D721Med (cell line): ENCODE results near the gene PTPRS.

Experiments
- DNase-seq: peaks from one replicate; pipeline ENCODE4 v3.0.0; 2011; ENCODE audit warnings: low spot score; ENCODE audit not compliant: insufficient read length
- FAIRE-seq: peaks from 2 replicates; lab custom pipeline; 2011; peaks lifted over from hg19 to GRCh38; lab: Jason Lieb, UNC
- CTCF ChIP-seq: IDR thresholded peaks from 2 replicates; pipeline ENCODE4 v1.5.1; 2012; ENCODE audit warnings: mild to moderate bottlenecking, control low read depth; ENCODE audit not compliant: insufficient read depth; ENCODE audit errors: missing control alignments

PTPRS gene

GRCh38 chr19:5361407-5361806 lies 20.8 kb upstream of the PTPRS start:
- DNase-seq (no peak), FAIRE-seq (no peak)
- TF ChIP-seq CTCF: no peak

- TF ChIP-seq CTCF: no peak
- no peak for FAIRE-seq
- DNase-seq: no peak
These were observed 19.6 kb upstream of the PTPRS start for GRCh38 chr19:5360003-5360780.

- DNase-seq: no peak
- TF ChIP-seq CTCF: no peak
- no peak for FAIRE-seq
These were observed 17.7 kb upstream of the PTPRS start for GRCh38 chr19:5358173-5358800.

DNA sequence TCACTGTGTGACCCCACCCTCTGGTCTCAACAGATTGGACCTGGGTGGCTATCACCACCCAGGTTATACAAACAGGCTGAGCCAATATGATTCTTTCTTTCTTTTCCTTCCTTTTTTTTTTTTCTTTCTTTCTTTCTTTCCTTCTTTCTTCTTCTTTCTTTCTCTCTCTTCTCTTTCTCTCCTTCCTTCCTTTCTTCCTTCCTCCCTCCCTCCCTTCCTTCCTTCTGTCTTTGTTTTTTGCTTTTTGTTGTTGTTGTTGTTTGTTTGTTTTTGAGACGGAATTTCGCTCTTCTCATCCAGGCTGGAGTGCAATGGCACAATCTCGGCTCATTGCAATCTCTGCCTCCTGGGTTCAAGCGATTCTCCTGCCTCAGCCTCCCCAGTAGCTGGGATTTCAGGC lies 17.0 kb upstream of the PTPRS start:
- DNase-seq (no peak), FAIRE-seq (no peak)
- no peak for TF ChIP-seq CTCF

- no peak for TF ChIP-seq CTCF
- no peak for FAIRE-seq
- no peak for DNase-seq
These were observed 16.3 kb upstream of the PTPRS start for GRCh38 chr19:5356918-5357317.

GRCh38 chr19:5356428-5356827 lies 15.8 kb upstream of the PTPRS start:
- no peak for TF ChIP-seq CTCF
- DNase-seq: no peak
- FAIRE-seq: no peak

DNA sequence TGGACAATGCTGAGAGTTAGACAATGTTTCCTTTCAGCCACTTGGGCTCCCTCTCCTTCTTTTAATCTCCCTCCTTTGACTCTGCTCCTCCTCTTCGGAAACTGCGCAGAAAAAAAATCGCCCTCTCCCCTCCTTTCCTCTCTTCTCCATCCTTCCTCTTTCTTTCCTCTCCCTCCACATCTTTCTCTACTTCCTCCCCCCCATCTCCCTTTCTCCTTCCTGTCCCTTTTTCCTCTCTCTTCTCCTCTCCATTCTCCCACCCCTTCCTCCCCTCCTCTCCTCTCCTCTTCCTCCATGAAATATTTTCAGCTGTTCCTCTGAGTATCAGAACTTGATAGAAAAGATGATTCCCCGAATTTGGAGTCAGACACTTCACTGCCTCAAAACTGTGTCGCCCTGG lies 15.1 kb upstream of the PTPRS start:
- no peak for DNase-seq
- TF ChIP-seq CTCF: no peak
- FAIRE-seq: no peak
